ENCODE data around the gene TNFRSF17. TPM values are rescaled to one million over a fixed set of nuclear protein-coding genes. Genes with fewer than 3 reads are reported as not detected.
A peak's percentile ranks its signal among the peaks of the same experiment; 100 is the strongest.
"Not testable (repeated sequence)": the region's sequence is repeated elsewhere in the genome, so short reads cannot be mapped to it uniquely, and the experiment has no call there.

Gene TNFRSF17
- total RNA-seq, 1 donor, result 0.27 TPM

GRCh38 chr16:11968577-11968976 is 3.6 kb downstream of the TNFRSF17 start:
- DNase-seq (ENCODE audit: low read depth in 2 of 3, low spot score in 2 of 3), result no peak

GRCh38 chr16:11970292-11970691 is 5.3 kb downstream of the TNFRSF17 start:
- DNase-seq (ENCODE audit: low read depth in 2 of 3, low spot score in 2 of 3), result not testable (repeated sequence)

- DNase-seq (ENCODE audit: low read depth in 2 of 3, low spot score in 2 of 3), result peak in 1 of 3 donors; percentile 49
These were observed 7.1 kb downstream of the TNFRSF17 start for GRCh38 chr16:11972128-11972527.

- DNase-seq (ENCODE audit: low read depth in 2 of 3, low spot score in 2 of 3), result no peak
These were observed 8.1 kb downstream of the TNFRSF17 start for GRCh38 chr16:11973070-11973469.

- peak in 2 of 3 donors; percentile 5 for DNase-seq (ENCODE audit: low read depth in 2 of 3, low spot score in 2 of 3)
These were observed 11.9 kb downstream of the TNFRSF17 start for GRCh38 chr16:11976850-11977375.

- DNase-seq (ENCODE audit: low read depth in 2 of 3, low spot score in 2 of 3), result no peak
These were observed 12.5 kb downstream of the TNFRSF17 start for GRCh38 chr16:11977376-11978041.

GRCh38 chr16:11978080-11978479 is 13.1 kb downstream of the TNFRSF17 start:
- DNase-seq (ENCODE audit: low read depth in 2 of 3, low spot score in 2 of 3), result no peak

- no peak for DNase-seq (ENCODE audit: low read depth in 2 of 3, low spot score in 2 of 3)
These were observed 14.1 kb downstream of the TNFRSF17 start for GRCh38 chr16:11979013-11979672.

- DNase-seq (ENCODE audit: low read depth in 2 of 3, low spot score in 2 of 3), result no peak
These were observed 15.3 kb downstream of the TNFRSF17 start for GRCh38 chr16:11980136-11980844.

- DNase-seq (ENCODE audit: low read depth in 2 of 3, low spot score in 2 of 3), result no peak
These were observed 20.2 kb downstream of the TNFRSF17 start for GRCh38 chr16:11985250-11985649.

GRCh38 chr16:11986521-11987057 is 21.6 kb downstream of the TNFRSF17 start:
- no peak for DNase-seq (ENCODE audit: low read depth in 2 of 3, low spot score in 2 of 3)

- no peak for DNase-seq (ENCODE audit: low read depth in 2 of 3, low spot score in 2 of 3)
These were observed 23.4 kb downstream of the TNFRSF17 start for GRCh38 chr16:11988258-11988978.

GRCh38 chr16:11990702-11991390 is 25.8 kb downstream of the TNFRSF17 start:
- DNase-seq (ENCODE audit: low read depth in 2 of 3, low spot score in 2 of 3), result no peak

- DNase-seq (ENCODE audit: low read depth in 2 of 3, low spot score in 2 of 3), result no peak
These were observed 27.1 kb downstream of the TNFRSF17 start for GRCh38 chr16:11992008-11992584.

GRCh38 chr16:11992586-11993524 is 27.8 kb downstream of the TNFRSF17 start:
- DNase-seq (ENCODE audit: low read depth in 2 of 3, low spot score in 2 of 3), result no peak

- peak in 1 of 3 donors; percentile 18 for DNase-seq (ENCODE audit: low read depth in 2 of 3, low spot score in 2 of 3)
These were observed 29.4 kb downstream of the TNFRSF17 start for GRCh38 chr16:11994143-11995119.

All from hematopoietic multipotent progenitor cell (in vitro differentiated cells).